ENCODE data around the gene CCDC47. TPM values are rescaled to one million over a fixed set of nuclear protein-coding genes. Genes with fewer than 3 reads are reported as not detected.

CCDC47 gene
- total RNA-seq, 1 experiment from 2014 or later, result 70.9 TPM

DNA sequence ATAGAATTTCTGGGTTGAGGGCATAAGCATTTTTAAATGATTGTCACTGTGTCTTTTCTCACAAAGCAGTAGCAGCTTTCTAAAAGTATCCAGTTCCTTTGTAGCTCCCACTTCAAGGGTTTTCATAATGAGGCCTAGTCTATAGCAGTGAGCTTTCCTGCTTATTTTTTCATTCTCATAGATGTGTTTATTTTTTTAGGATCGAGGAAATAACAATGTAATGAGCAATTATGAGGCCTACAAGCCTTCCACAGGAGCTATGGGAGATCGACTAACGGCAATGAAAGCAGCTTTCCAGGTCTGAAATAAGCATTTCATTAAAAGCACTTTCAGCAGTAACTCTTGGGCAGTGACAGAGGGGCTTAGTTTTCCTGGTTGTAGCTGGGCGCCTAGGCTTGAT is 43.3 kb upstream of the CCDC47 start:
- no peaks in the 10 kb centered on the region; the same call in 1 of the 2 replicates for H3K27me3 Mint-ChIP-seq (ENCODE audit: low read depth)
- no peaks in the 10 kb centered on the region for H3K4me1 Mint-ChIP-seq
- CTCF ChIA-PET, result no interaction called here
- DNase-seq (ENCODE audit: low spot score) (no peak), ATAC-seq (no peak)
- TF ChIP-seq ATF1 (CRISPR knock-in tag; IDR thresholded peaks at IDR 0.05) (no peak), IRF2 (CRISPR knock-in tag; IDR thresholded peaks at IDR 0.05; ENCODE audit: borderline replicate concordance, low read depth) (no peak), SMAD3 (CRISPR knock-in tag; IDR thresholded peaks at IDR 0.05; ENCODE audit: borderline replicate concordance) (no peak), E2F5 (CRISPR knock-in tag; IDR thresholded peaks at IDR 0.05) (no peak), CBFB (CRISPR knock-in tag; IDR thresholded peaks at IDR 0.05; ENCODE audit: low read depth) (no peak), NFYB (CRISPR knock-in tag; conservative IDR thresholded peaks at IDR 0.05; ENCODE audit: low read depth) (no peak), ZNF317 (CRISPR knock-in tag; IDR thresholded peaks at IDR 0.05; ENCODE audit: borderline replicate concordance, low read depth) (no peak), ZNF532 (CRISPR knock-in tag; IDR thresholded peaks at IDR 0.05; ENCODE audit: borderline replicate concordance) (no peak), USF2 (CRISPR knock-in tag; IDR thresholded peaks at IDR 0.05) (no peak), TEAD1 (CRISPR knock-in tag; IDR thresholded peaks at IDR 0.05) (no peak), ERG (CRISPR knock-in tag; IDR thresholded peaks at IDR 0.05) (no peak), JUN (CRISPR knock-in tag; IDR thresholded peaks at IDR 0.05) (no peak), PRRX2 (CRISPR knock-in tag; IDR thresholded peaks at IDR 0.05) (no peak), SOX15 (CRISPR knock-in tag; IDR thresholded peaks at IDR 0.05) (no peak), AFF4 (CRISPR knock-in tag; IDR thresholded peaks at IDR 0.05; ENCODE audit: borderline replicate concordance) (no peak), GABPB1 (CRISPR knock-in tag; IDR thresholded peaks at IDR 0.05) (no peak)
- TF ChIP-seq, protein P1, sequence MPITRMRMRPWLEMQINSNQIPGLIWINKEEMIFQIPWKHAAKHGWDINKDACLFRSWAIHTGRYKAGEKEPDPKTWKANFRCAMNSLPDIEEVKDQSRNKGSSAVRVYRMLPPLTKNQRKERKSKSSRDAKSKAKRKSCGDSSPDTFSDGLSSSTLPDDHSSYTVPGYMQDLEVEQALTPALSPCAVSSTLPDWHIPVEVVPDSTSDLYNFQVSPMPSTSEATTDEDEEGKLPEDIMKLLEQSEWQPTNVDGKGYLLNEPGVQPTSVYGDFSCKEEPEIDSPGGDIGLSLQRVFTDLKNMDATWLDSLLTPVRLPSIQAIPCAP (CRISPR knock-in tag; IDR thresholded peaks at IDR 0.05), result no peak
- TF ChIP-seq, protein P2, sequence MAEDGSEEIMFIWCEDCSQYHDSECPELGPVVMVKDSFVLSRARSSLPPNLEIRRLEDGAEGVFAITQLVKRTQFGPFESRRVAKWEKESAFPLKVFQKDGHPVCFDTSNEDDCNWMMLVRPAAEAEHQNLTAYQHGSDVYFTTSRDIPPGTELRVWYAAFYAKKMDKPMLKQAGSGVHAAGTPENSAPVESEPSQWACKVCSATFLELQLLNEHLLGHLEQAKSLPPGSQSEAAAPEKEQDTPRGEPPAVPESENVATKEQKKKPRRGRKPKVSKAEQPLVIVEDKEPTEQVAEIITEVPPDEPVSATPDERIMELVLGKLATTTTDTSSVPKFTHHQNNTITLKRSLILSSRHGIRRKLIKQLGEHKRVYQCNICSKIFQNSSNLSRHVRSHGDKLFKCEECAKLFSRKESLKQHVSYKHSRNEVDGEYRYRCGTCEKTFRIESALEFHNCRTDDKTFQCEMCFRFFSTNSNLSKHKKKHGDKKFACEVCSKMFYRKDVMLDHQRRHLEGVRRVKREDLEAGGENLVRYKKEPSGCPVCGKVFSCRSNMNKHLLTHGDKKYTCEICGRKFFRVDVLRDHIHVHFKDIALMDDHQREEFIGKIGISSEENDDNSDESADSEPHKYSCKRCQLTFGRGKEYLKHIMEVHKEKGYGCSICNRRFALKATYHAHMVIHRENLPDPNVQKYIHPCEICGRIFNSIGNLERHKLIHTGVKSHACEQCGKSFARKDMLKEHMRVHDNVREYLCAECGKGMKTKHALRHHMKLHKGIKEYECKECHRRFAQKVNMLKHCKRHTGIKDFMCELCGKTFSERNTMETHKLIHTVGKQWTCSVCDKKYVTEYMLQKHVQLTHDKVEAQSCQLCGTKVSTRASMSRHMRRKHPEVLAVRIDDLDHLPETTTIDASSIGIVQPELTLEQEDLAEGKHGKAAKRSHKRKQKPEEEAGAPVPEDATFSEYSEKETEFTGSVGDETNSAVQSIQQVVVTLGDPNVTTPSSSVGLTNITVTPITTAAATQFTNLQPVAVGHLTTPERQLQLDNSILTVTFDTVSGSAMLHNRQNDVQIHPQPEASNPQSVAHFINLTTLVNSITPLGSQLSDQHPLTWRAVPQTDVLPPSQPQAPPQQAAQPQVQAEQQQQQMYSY (CRISPR knock-in tag; IDR thresholded peaks at IDR 0.05), result no peak
- POLR2A ChIA-PET, result interaction anchor here (1.0 kb wide), 1 partner anchor 43 kb away, joined by 3 read pairs; the partner anchor contains the start of genes CCDC47 and DDX42
- H3K27ac Mint-ChIP-seq, result no peak overlapping the region
- peaks cover 99% of the 10 kb centered on the region for H3K36me3 Mint-ChIP-seq
- H3K9me3 Mint-ChIP-seq, result no peaks in the 10 kb centered on the region
- H3K4me3 Mint-ChIP-seq, result no peak overlapping the region
